NT2/D1 (cell line): Measurements from ENCODE around the gene GALNT14.

Source experiments
- YY1 ChIP-seq: IDR thresholded peaks from 2 replicates; pipeline ENCODE4 v1.6.1; 2011; ENCODE audit not compliant: insufficient read length, insufficient read depth
- ZNF274 ChIP-seq: IDR thresholded peaks from 2 replicates; pipeline ENCODE4 v1.6.1; 2011; ENCODE audit warnings: mild to moderate bottlenecking, low read depth, low read length

DNA sequence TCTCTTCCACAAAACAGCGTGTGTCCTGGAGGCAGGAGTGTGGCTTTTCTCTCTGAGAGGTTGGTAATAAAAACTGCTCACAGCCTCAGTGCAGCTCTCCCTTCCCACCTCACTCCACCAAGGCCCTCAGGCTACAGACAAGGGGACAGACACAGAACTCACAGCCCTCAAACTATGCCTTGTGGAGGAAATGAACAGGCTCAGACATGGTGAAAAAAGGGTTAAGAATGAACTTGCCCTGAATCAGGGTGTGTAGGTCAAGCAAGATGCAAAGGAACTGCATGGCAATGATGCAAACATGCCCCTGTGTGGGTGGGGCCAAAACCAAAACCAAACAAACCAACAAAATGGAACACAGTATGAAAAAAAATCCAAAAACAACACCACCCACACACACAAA lies 125.8 kb downstream of the GALNT14 start:
- no peak for TF ChIP-seq ZNF274
- TF ChIP-seq YY1: no peak
